ENCODE data around the gene ZMYM2.

DNA sequence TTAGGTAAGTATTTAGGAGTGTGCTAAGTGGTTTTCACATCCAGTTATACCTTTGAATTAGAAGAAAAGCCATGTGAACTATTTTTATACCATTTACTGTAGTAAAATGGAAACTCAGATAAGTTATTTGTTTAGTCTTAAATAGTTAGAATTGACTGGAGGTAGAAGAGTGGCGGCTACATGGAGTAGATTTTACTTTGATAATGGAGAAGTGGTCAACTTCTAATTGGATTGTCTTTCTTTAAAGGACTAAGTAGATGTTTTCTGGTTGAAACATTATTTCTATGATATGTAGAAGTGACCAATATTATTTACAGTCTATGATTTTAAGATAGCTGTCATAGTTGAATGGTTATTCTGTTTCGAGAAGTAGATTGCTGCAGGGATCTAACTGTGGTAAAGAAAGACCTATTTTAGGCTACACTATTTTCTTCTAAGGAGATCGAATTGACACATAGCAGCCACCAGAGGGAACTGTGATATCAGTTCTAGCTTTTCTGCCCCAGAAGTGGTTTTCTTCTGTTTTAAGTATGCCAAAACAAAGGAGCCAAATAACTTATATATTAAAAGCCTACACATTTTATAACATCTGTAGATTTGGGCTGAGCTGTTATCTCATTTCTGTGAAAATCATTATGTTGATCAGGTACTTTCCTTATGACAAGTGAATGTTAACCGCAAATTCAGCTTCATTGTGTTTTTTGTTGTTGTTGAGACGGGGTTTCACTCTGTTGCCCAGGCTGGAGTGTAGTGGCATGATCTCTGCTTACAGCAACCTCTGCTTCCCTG is 26.1 kb downstream of the ZMYM2 start:
- TF ChIP-seq, protein P1, sequence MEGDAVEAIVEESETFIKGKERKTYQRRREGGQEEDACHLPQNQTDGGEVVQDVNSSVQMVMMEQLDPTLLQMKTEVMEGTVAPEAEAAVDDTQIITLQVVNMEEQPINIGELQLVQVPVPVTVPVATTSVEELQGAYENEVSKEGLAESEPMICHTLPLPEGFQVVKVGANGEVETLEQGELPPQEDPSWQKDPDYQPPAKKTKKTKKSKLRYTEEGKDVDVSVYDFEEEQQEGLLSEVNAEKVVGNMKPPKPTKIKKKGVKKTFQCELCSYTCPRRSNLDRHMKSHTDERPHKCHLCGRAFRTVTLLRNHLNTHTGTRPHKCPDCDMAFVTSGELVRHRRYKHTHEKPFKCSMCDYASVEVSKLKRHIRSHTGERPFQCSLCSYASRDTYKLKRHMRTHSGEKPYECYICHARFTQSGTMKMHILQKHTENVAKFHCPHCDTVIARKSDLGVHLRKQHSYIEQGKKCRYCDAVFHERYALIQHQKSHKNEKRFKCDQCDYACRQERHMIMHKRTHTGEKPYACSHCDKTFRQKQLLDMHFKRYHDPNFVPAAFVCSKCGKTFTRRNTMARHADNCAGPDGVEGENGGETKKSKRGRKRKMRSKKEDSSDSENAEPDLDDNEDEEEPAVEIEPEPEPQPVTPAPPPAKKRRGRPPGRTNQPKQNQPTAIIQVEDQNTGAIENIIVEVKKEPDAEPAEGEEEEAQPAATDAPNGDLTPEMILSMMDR (IDR thresholded peaks at IDR 0.05): peak; percentile 33 to 48 (median 37)
- TF ChIP-seq EP300 (IDR thresholded peaks at IDR 0.05) (no peak), POLR2A (IDR thresholded peaks at IDR 0.05) (no peak)
